ENCODE data around the gene FARS2.

FARS2 gene

GRCh38 chr6:5529015-5529414 is 267.7 kb downstream of the FARS2 start:
- DNase-seq (ENCODE audit: low spot score) = no peak
- H3K27ac ChIP-seq = no peak overlapping the region
- CTCF ChIA-PET = no interaction called here
- POLR2A ChIA-PET (ENCODE audit: low non-redundant PET) = no interaction called here
- TF ChIP-seq CTCF (conservative IDR thresholded peaks at IDR 0.05; ENCODE audit: low read depth) = no peak

GRCh38 chr6:5529733-5530132 is 268.4 kb downstream of the FARS2 start:
- ChIA-PET POLR2A (ENCODE audit: low non-redundant PET) (no interaction called here), CTCF (no interaction called here)
- TF ChIP-seq CTCF (conservative IDR thresholded peaks at IDR 0.05; ENCODE audit: low read depth) = no peak
- DNase-seq (ENCODE audit: low spot score) = no peak
- H3K27ac ChIP-seq = no peak overlapping the region

- CTCF ChIA-PET = no interaction called here
- H3K27ac ChIP-seq = no peak overlapping the region
- no peak for TF ChIP-seq CTCF (conservative IDR thresholded peaks at IDR 0.05; ENCODE audit: low read depth)
- POLR2A ChIA-PET (ENCODE audit: low non-redundant PET) = no interaction called here
- DNase-seq (ENCODE audit: low spot score) = no peak
These were observed 269.8 kb downstream of the FARS2 start for GRCh38 chr6:5531161-5531560.

GRCh38 chr6:5531853-5532375 is 270.6 kb downstream of the FARS2 start:
- no peak overlapping the region for H3K27ac ChIP-seq
- no peak for TF ChIP-seq CTCF (conservative IDR thresholded peaks at IDR 0.05; ENCODE audit: low read depth)
- ChIA-PET POLR2A (ENCODE audit: low non-redundant PET) (no interaction called here), CTCF (no interaction called here)
- DNase-seq (ENCODE audit: low spot score) = no peak

- no peak for TF ChIP-seq CTCF (conservative IDR thresholded peaks at IDR 0.05; ENCODE audit: low read depth)
- CTCF ChIA-PET = no interaction called here
- no peak overlapping the region for H3K27ac ChIP-seq
- POLR2A ChIA-PET (ENCODE audit: low non-redundant PET) = no interaction called here
- DNase-seq (ENCODE audit: low spot score) = no peak
These were observed 271.6 kb downstream of the FARS2 start for GRCh38 chr6:5532941-5533340.

GRCh38 chr6:5534643-5535042 is 273.3 kb downstream of the FARS2 start:
- DNase-seq (ENCODE audit: low spot score) = no peak
- no peak for TF ChIP-seq CTCF (conservative IDR thresholded peaks at IDR 0.05; ENCODE audit: low read depth)
- CTCF ChIA-PET = no interaction called here
- no peak overlapping the region for H3K27ac ChIP-seq
- POLR2A ChIA-PET (ENCODE audit: low non-redundant PET) = no interaction called here

- TF ChIP-seq CTCF (conservative IDR thresholded peaks at IDR 0.05; ENCODE audit: low read depth) = no peak
- no peak overlapping the region for H3K27ac ChIP-seq
- no peak for DNase-seq (ENCODE audit: low spot score)
- CTCF ChIA-PET = interaction anchor here (0.7 kb wide), 1 partner anchor 52 kb away, joined by 3 read pairs; no protein-coding TSS in a partner anchor
- POLR2A ChIA-PET (ENCODE audit: low non-redundant PET) = no interaction called here
These were observed 275.3 kb downstream of the FARS2 start for GRCh38 chr6:5536644-5537043.
